HEK293 (cell line): Measurements from ENCODE around the gene KCTD1.

Experiments used
- BCL11A ChIP-seq: fragments of 450-650 bp; formaldehyde crosslinking; IDR thresholded peaks from 2 replicates; pipeline ENCODE4 v1.5.1; 2016; ENCODE audit warnings: low read depth, missing biosample characterization, missing genetic modification characterization
- EGR2 ChIP-seq: fragments of 450-650 bp; formaldehyde crosslinking; IDR thresholded peaks from 2 replicates; pipeline ENCODE4 v1.5.1; 2016; ENCODE audit warnings: low read depth, missing biosample characterization, missing genetic modification characterization
- HIC1 ChIP-seq: fragments of 450-650 bp; formaldehyde crosslinking; IDR thresholded peaks from 2 replicates; pipeline ENCODE4 v1.5.1; 2016; ENCODE audit warnings: missing biosample characterization, missing genetic modification characterization
- IKZF3 ChIP-seq: fragments of 450-650 bp; IDR thresholded peaks from 2 replicates; pipeline ENCODE4 v1.5.0; 2018; ENCODE audit warnings: missing biosample characterization, mild to moderate bottlenecking, missing genetic modification characterization, moderate library complexity
- REPIN1 ChIP-seq: fragments of 450-650 bp; formaldehyde crosslinking; IDR thresholded peaks from 2 replicates; pipeline ENCODE4 v1.5.1; 2017; ENCODE audit warnings: missing biosample characterization, missing genetic modification characterization, low read depth
- SP2 ChIP-seq: fragments of 450-650 bp; formaldehyde crosslinking; IDR thresholded peaks from 2 replicates; pipeline ENCODE4 v1.5.1; 2016; ENCODE audit warnings: missing biosample characterization, missing genetic modification characterization
- SP7 ChIP-seq: fragments of 450-650 bp; formaldehyde crosslinking; IDR thresholded peaks from 2 replicates; pipeline ENCODE4 v1.5.1; 2016; ENCODE audit warnings: missing biosample characterization, missing genetic modification characterization
- ZBTB10 ChIP-seq: fragments of 450-650 bp; formaldehyde crosslinking; IDR thresholded peaks from 2 replicates; pipeline ENCODE4 v1.5.1; 2016; ENCODE audit warnings: missing biosample characterization, missing genetic modification characterization
- ZBTB17 ChIP-seq: fragments of 450-650 bp; formaldehyde crosslinking; IDR thresholded peaks from 2 replicates; pipeline ENCODE4 v1.5.1; 2016; ENCODE audit warnings: missing biosample characterization, missing genetic modification characterization
- ZBTB48 ChIP-seq: fragments of 450-650 bp; formaldehyde crosslinking; IDR thresholded peaks from 2 replicates; pipeline ENCODE4 v1.5.1; 2016; ENCODE audit warnings: missing biosample characterization, missing genetic modification characterization
- ZBTB8A ChIP-seq: fragments of 450-650 bp; formaldehyde crosslinking; IDR thresholded peaks from 2 replicates; pipeline ENCODE4 v1.5.1; 2016; ENCODE audit warnings: missing biosample characterization, missing genetic modification characterization
- ZFHX2 ChIP-seq: fragments of 450-650 bp; formaldehyde crosslinking; conservative IDR thresholded peaks from 2 replicates; pipeline ENCODE4 v1.5.1; 2016; ENCODE audit warnings: missing biosample characterization, missing genetic modification characterization
- ZFP3 ChIP-seq: fragments of 450-650 bp; formaldehyde crosslinking; IDR thresholded peaks from 2 replicates; pipeline ENCODE4 v1.5.1; 2016; ENCODE audit warnings: low read depth, missing biosample characterization, missing genetic modification characterization
- ZFP37 ChIP-seq: fragments of 450-650 bp; formaldehyde crosslinking; IDR thresholded peaks from 2 replicates; pipeline ENCODE4 v1.5.1; 2016; ENCODE audit warnings: missing biosample characterization, missing genetic modification characterization
- ZNF354C ChIP-seq: fragments of 450-650 bp; formaldehyde crosslinking; IDR thresholded peaks from 2 replicates; pipeline ENCODE4 v1.5.1; 2016; ENCODE audit warnings: missing biosample characterization, missing genetic modification characterization, low read depth, borderline replicate concordance
- ZNF366 ChIP-seq: fragments of 450-650 bp; formaldehyde crosslinking; conservative IDR thresholded peaks from 2 replicates; pipeline ENCODE4 v1.5.1; 2016; ENCODE audit warnings: missing biosample characterization, missing genetic modification characterization
- ZNF501 ChIP-seq: fragments of 450-650 bp; formaldehyde crosslinking; IDR thresholded peaks from 2 replicates; pipeline ENCODE4 v1.5.1; 2016; ENCODE audit warnings: missing biosample characterization, missing genetic modification characterization
- ZNF514 ChIP-seq: fragments of 450-650 bp; formaldehyde crosslinking; IDR thresholded peaks from 2 replicates; pipeline ENCODE4 v1.5.1; 2016; ENCODE audit warnings: missing biosample characterization, missing genetic modification characterization
- ZNF544 ChIP-seq: fragments of 450-650 bp; formaldehyde crosslinking; IDR thresholded peaks from 2 replicates; pipeline ENCODE4 v1.5.0; 2017; ENCODE audit warnings: missing biosample characterization, missing genetic modification characterization
- ZNF558 ChIP-seq: fragments of 450-650 bp; formaldehyde crosslinking; IDR thresholded peaks from 2 replicates; pipeline ENCODE4 v1.5.1; 2016; ENCODE audit warnings: missing biosample characterization, missing genetic modification characterization
- ZNF571 ChIP-seq: fragments of 450-650 bp; formaldehyde crosslinking; IDR thresholded peaks from 2 replicates; pipeline ENCODE4 v1.5.0; 2017; ENCODE audit warnings: missing biosample characterization, missing genetic modification characterization
- ZNF660 ChIP-seq: fragments of 450-650 bp; IDR thresholded peaks from 2 replicates; pipeline ENCODE4 v1.5.1; 2018; ENCODE audit warnings: missing biosample characterization, mild to moderate bottlenecking, missing genetic modification characterization
- ZNF704 ChIP-seq: fragments of 450-650 bp; formaldehyde crosslinking; IDR thresholded peaks from 2 replicates; pipeline ENCODE4 v1.5.1; 2016; ENCODE audit warnings: missing biosample characterization, missing genetic modification characterization
- ZNF777 ChIP-seq: fragments of 450-650 bp; formaldehyde crosslinking; IDR thresholded peaks from 2 replicates; pipeline ENCODE4 v1.5.1; 2017; ENCODE audit warnings: missing biosample characterization, missing genetic modification characterization, borderline replicate concordance
- ZXDB ChIP-seq: fragments of 450-650 bp; formaldehyde crosslinking; IDR thresholded peaks from 2 replicates; pipeline ENCODE4 v1.5.1; 2016; ENCODE audit warnings: missing biosample characterization, missing genetic modification characterization
- TF ChIP-seq, protein P1 (sequence below): fragments of 450-650 bp; formaldehyde crosslinking; IDR thresholded peaks from 2 replicates; pipeline ENCODE4 v1.5.1; 2016; ENCODE audit warnings: missing biosample characterization, missing genetic modification characterization
- TF ChIP-seq, protein P2 (sequence below): fragments of 450-650 bp; IDR thresholded peaks from 2 replicates; pipeline ENCODE4 v1.5.1; 2018; ENCODE audit warnings: missing biosample characterization, missing genetic modification characterization
- TF ChIP-seq, protein P3 (sequence below): fragments of 450-650 bp; formaldehyde crosslinking; IDR thresholded peaks from 2 replicates; pipeline ENCODE4 v1.5.1; 2016; ENCODE audit warnings: missing biosample characterization, missing genetic modification characterization, borderline replicate concordance

The KCTD1 gene

GRCh38 chr18:26549263-26550094, 1.1 kb upstream of the KCTD1 start (continued):
- 0 out of 2 replicates have a peak, but pooled peaks have one; percentile 9 for TF ChIP-seq HIC1
- no peak for TF ChIP-seq ZNF558 (tag by site-specific recombination)
- 0 out of 2 replicates have a peak, but pooled peaks have one; percentile 23 for TF ChIP-seq ZBTB10 (tag by site-specific recombination)
- TF ChIP-seq ZXDB (tag by site-specific recombination): peak; percentile 63
- TF ChIP-seq ZNF544: no peak
- TF ChIP-seq ZFP37 (tag by site-specific recombination): 0 out of 2 replicates have a peak, but pooled peaks have one; percentile 36
- TF ChIP-seq, protein P1, sequence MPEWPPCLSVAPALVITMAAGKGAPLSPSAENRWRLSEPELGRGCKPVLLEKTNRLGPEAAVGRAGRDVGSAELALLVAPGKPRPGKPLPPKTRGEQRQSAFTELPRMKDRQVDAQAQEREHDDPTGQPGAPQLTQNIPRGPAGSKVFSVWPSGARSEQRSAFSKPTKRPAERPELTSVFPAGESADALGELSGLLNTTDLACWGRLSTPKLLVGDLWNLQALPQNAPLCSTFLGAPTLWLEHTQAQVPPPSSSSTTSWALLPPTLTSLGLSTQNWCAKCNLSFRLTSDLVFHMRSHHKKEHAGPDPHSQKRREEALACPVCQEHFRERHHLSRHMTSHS (tag by site-specific recombination): no peak
- TF ChIP-seq, protein P2, sequence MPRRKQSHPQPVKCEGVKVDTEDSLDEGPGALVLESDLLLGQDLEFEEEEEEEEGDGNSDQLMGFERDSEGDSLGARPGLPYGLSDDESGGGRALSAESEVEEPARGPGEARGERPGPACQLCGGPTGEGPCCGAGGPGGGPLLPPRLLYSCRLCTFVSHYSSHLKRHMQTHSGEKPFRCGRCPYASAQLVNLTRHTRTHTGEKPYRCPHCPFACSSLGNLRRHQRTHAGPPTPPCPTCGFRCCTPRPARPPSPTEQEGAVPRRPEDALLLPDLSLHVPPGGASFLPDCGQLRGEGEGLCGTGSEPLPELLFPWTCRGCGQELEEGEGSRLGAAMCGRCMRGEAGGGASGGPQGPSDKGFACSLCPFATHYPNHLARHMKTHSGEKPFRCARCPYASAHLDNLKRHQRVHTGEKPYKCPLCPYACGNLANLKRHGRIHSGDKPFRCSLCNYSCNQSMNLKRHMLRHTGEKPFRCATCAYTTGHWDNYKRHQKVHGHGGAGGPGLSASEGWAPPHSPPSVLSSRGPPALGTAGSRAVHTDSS (tag by site-specific recombination): no peak
- no peak for TF ChIP-seq ZNF777 (tag by site-specific recombination)
- TF ChIP-seq ZNF514 (tag by site-specific recombination): no peak
- no peak for TF ChIP-seq ZNF571 (tag by site-specific recombination)
- peak; percentile 43; the same call in 1 of the 2 replicates for TF ChIP-seq ZNF501 (tag by site-specific recombination)
- TF ChIP-seq ZFP3: no peak
- no peak for TF ChIP-seq ZNF354C (tag by site-specific recombination)
- TF ChIP-seq ZBTB17 (tag by site-specific recombination): peak; percentile 41
- TF ChIP-seq, protein P3, sequence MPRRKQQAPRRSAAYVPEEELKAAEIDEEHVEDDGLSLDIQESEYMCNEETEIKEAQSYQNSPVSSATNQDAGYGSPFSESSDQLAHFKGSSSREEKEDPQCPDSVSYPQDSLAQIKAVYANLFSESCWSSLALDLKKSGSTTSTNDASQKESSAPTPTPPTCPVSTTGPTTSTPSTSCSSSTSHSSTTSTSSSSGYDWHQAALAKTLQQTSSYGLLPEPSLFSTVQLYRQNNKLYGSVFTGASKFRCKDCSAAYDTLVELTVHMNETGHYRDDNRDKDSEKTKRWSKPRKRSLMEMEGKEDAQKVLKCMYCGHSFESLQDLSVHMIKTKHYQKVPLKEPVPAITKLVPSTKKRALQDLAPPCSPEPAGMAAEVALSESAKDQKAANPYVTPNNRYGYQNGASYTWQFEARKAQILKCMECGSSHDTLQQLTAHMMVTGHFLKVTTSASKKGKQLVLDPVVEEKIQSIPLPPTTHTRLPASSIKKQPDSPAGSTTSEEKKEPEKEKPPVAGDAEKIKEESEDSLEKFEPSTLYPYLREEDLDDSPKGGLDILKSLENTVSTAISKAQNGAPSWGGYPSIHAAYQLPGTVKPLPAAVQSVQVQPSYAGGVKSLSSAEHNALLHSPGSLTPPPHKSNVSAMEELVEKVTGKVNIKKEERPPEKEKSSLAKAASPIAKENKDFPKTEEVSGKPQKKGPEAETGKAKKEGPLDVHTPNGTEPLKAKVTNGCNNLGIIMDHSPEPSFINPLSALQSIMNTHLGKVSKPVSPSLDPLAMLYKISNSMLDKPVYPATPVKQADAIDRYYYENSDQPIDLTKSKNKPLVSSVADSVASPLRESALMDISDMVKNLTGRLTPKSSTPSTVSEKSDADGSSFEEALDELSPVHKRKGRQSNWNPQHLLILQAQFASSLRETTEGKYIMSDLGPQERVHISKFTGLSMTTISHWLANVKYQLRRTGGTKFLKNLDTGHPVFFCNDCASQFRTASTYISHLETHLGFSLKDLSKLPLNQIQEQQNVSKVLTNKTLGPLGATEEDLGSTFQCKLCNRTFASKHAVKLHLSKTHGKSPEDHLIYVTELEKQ (tag by site-specific recombination): no peak
- TF ChIP-seq ZNF660 (tag by site-specific recombination): no peak
- TF ChIP-seq SP7 (tag by site-specific recombination): peak; percentile 25; the same call in 1 of the 2 replicates
- no peak for TF ChIP-seq ZNF704 (tag by site-specific recombination)
- TF ChIP-seq EGR2 (tag by site-specific recombination): peak; percentile 47; the same call in 1 of the 2 replicates
- peak; percentile 59 for TF ChIP-seq ZFHX2 (tag by site-specific recombination)
- peak; percentile 27 for TF ChIP-seq IKZF3
- TF ChIP-seq REPIN1 (tag by site-specific recombination): no peak
- TF ChIP-seq ZNF366: no peak
- TF ChIP-seq SP2 (tag by site-specific recombination): peak; percentile 75
- TF ChIP-seq ZBTB8A (tag by site-specific recombination): peak; percentile 83
- TF ChIP-seq BCL11A: no peak
- TF ChIP-seq ZBTB48: peak; percentile 75; the same call in 1 of the 2 replicates
